AG10803 (cell line): ENCODE measurements around the gene TMC4.

ENCODE experiments used
- DNase-seq: peaks from one replicate; pipeline ENCODE4 v3.0.0; 2010; ENCODE audit warnings: low read depth
- H3K4me3 ChIP-seq: 2 replicates; pipeline ENCODE4 v1.5.1; 2011; ENCODE audit warnings: mild to moderate bottlenecking, low read length, control low read depth
- CTCF ChIP-seq: conservative IDR thresholded peaks from 2 replicates; pipeline ENCODE4 v1.5.1; 2011; ENCODE audit warnings: mild to moderate bottlenecking, low read length, control low read depth, inconsistent platforms

Gene TMC4

GRCh38 chr19:54206831-54207177 lies 33.8 kb upstream of the TMC4 start:
- DNase-seq: no peak
- H3K4me3 ChIP-seq: no peak overlapping the region
- TF ChIP-seq CTCF: no peak

- DNase-seq: no peak
- H3K4me3 ChIP-seq: no peak overlapping the region
- TF ChIP-seq CTCF: no peak
Observed at GRCh38 chr19:54206030-54206830, 33.3 kb upstream of the TMC4 start.

- DNase-seq: no peak
- H3K4me3 ChIP-seq: no peak overlapping the region
- no peak for TF ChIP-seq CTCF
Observed at GRCh38 chr19:54204767-54205468, 32.0 kb upstream of the TMC4 start.

- TF ChIP-seq CTCF: no peak
- DNase-seq: peak; percentile 28
Observed at GRCh38 chr19:54203151-54203611, 30.2 kb upstream of the TMC4 start.

GRCh38 chr19:54201980-54202379 lies 29.0 kb upstream of the TMC4 start:
- no peak for DNase-seq
- H3K4me3 ChIP-seq: peak overlapping the region; percentile 78
- TF ChIP-seq CTCF: no peak

More at GRCh38 chr19:54203151-54203611, 30.2 kb upstream of the TMC4 start:
- H3K4me3 ChIP-seq: peak overlapping the region; percentile 14; the same call in 1 of the 2 replicates

GRCh38 chr19:54201172-54201701 lies 28.3 kb upstream of the TMC4 start:
- TF ChIP-seq CTCF: no peak
- peak overlapping the region; percentile 78 for H3K4me3 ChIP-seq
- DNase-seq: no peak
